ENCODE measurements around the gene GFM1. TPM values are rescaled to one million over a fixed set of nuclear protein-coding genes. Genes with fewer than 3 reads are reported as not detected.
A peak's percentile ranks its signal among the peaks of the same experiment; 100 is the strongest.

The GFM1 gene
- total RNA-seq, 2 experiments from 2014 or later = 36.5 to 53.7 TPM

DNA sequence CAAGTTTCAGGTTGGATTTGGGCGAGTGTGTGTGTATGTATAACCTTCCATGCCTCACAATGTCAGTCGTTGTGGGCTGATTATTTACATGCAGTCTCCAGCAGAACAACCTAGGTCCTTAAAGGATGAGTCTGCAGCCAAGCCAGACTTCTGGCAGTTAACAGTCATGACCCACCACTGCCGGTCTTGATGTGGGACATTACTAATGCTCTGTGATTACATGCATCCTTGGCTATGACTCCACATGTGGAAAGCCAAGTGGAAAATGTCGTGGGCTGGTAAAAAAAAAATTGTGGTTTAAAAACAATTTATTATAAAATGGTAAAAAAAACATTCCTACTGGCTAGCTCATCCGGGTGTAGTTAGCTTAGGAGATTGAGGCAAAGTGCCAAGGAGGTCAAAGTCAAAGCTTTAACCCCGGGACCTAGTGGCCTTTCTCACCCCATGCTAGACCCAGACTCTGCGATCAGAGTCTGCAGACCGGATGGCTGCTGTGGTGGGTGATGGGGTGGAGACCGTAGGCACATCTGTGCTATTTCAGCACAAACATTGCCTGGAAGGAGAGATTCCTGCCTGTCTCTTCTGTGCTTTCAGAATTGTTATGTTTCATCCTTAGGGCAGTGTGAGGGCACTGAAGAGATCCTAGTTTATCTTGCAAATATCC is 81.2 kb downstream of the GFM1 start:
- no peak overlapping the region for H3K4me3 ChIP-seq (ENCODE audit: low read depth, low read length, poor library complexity, severe bottlenecking)
- H3K9me2 ChIP-seq (ENCODE audit: insufficient read depth, low read length) = no peaks in the 10 kb centered on the region
- peaks cover 9% of the 10 kb centered on the region; the same call in 1 of the 2 replicates for H3K36me3 ChIP-seq (ENCODE audit: insufficient read depth, low read length)
- H2AFZ ChIP-seq (ENCODE audit: low read length) = no peak overlapping the region
- no peaks in the 10 kb centered on the region for H3K9me3 ChIP-seq (ENCODE audit: low read length)
- TF ChIP-seq, protein P1, sequence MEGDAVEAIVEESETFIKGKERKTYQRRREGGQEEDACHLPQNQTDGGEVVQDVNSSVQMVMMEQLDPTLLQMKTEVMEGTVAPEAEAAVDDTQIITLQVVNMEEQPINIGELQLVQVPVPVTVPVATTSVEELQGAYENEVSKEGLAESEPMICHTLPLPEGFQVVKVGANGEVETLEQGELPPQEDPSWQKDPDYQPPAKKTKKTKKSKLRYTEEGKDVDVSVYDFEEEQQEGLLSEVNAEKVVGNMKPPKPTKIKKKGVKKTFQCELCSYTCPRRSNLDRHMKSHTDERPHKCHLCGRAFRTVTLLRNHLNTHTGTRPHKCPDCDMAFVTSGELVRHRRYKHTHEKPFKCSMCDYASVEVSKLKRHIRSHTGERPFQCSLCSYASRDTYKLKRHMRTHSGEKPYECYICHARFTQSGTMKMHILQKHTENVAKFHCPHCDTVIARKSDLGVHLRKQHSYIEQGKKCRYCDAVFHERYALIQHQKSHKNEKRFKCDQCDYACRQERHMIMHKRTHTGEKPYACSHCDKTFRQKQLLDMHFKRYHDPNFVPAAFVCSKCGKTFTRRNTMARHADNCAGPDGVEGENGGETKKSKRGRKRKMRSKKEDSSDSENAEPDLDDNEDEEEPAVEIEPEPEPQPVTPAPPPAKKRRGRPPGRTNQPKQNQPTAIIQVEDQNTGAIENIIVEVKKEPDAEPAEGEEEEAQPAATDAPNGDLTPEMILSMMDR (conservative IDR thresholded peaks at IDR 0.05; ENCODE audit: low read length) = no peak
- no peak for TF ChIP-seq EZH2phosphoT487 (IDR thresholded peaks at IDR 0.05; ENCODE audit: borderline replicate concordance, low read depth, low read length)
- POLR2A ChIA-PET = interaction anchor here (1.2 kb wide), 1 partner anchor 66 kb away, joined by 3 read pairs; no protein-coding TSS in a partner anchor
- DNase-seq (ENCODE audit: low spot score) = no peak
- H3K27ac ChIP-seq (ENCODE audit: low read depth, low read length, poor library complexity, severe bottlenecking) = no peak overlapping the region
- intact Hi-C loops (cut with micrococcal nuclease; ENCODE audit: unreplicated experiment) = no loop called here
- H4K20me1 ChIP-seq (ENCODE audit: insufficient read depth, low read length) = no peaks in the 10 kb centered on the region
- peaks cover 10% of the 10 kb centered on the region for H3K4me1 ChIP-seq (ENCODE audit: insufficient read depth, low read length, poor library complexity, severe bottlenecking)
- H3K79me2 ChIP-seq (ENCODE audit: insufficient read depth, low read depth, low read length) = no peaks in the 10 kb centered on the region
- CTCF ChIA-PET (ENCODE audit: unreplicated experiment) = no interaction called here
- no TSS peak for BruUV-seq (replicated peaks)
- H3K4me2 ChIP-seq (ENCODE audit: low read length) = no peak overlapping the region

- H3K9me3 ChIP-seq (ENCODE audit: low read length) = no peaks in the 10 kb centered on the region
- ChIA-PET CTCF (ENCODE audit: unreplicated experiment) (interaction anchor here (0.6 to 2.3 kb wide), 4 partner anchors 9 to 62 kb away, joined by 3 to 7 read pairs (median 3); no protein-coding TSS in a partner anchor), POLR2A (interaction anchor here (0.6 to 1.4 kb wide), 7 partner anchors 14 to 73 kb away, joined by 3 to 4 read pairs (median 3); no protein-coding TSS in a partner anchor)
- peaks cover 10% of the 10 kb centered on the region for H3K4me1 ChIP-seq (ENCODE audit: insufficient read depth, low read length, poor library complexity, severe bottlenecking)
- no peak overlapping the region for H3K4me3 ChIP-seq (ENCODE audit: low read depth, low read length, poor library complexity, severe bottlenecking)
- DNase-seq (ENCODE audit: low spot score) = peak; percentile 68
- no peak overlapping the region; the same call in 1 of the 2 replicates for H3K4me2 ChIP-seq (ENCODE audit: low read length)
- peaks cover 3% of the 10 kb centered on the region; the same call in 1 of the 2 replicates for H3K36me3 ChIP-seq (ENCODE audit: insufficient read depth, low read length)
- no peak overlapping the region for H3K27ac ChIP-seq (ENCODE audit: low read depth, low read length, poor library complexity, severe bottlenecking)
- no peak overlapping the region for H2AFZ ChIP-seq (ENCODE audit: low read length)
- H4K20me1 ChIP-seq (ENCODE audit: insufficient read depth, low read length) = no peaks in the 10 kb centered on the region
- intact Hi-C loops (cut with micrococcal nuclease; ENCODE audit: unreplicated experiment) = loop anchor here (1.0 kb wide), 1 partner anchor 64 kb away; no protein-coding TSS in a partner anchor
- no peaks in the 10 kb centered on the region for H3K79me2 ChIP-seq (ENCODE audit: insufficient read depth, low read depth, low read length)
- BruUV-seq (replicated peaks) = no TSS peak
- TF ChIP-seq, protein P1 (conservative IDR thresholded peaks at IDR 0.05; ENCODE audit: low read length) = peak; percentile 91
- TF ChIP-seq EZH2phosphoT487 (IDR thresholded peaks at IDR 0.05; ENCODE audit: borderline replicate concordance, low read depth, low read length) = no peak
- H3K9me2 ChIP-seq (ENCODE audit: insufficient read depth, low read length) = no peaks in the 10 kb centered on the region
Measured at GRCh38 chr3:158727206-158728060, 83.1 kb downstream of the GFM1 start.

All from OCI-LY7 (cell line).